K562 (cell line): Measurements from ENCODE around the gene CSF1. TPM values are rescaled to one million over a fixed set of nuclear protein-coding genes. Genes with fewer than 3 reads are reported as not detected.

Experiments
- BACH1 ChIP-seq: fragments of 200-800 bp; sonication (Bioruptor generic); IDR thresholded peaks from 2 replicates; pipeline ENCODE4 v1.6.1; 2016; ENCODE audit warnings: missing genetic modification characterization, missing compliant biosample characterization
- CREB1 ChIP-seq, 2 experiments: sonication (generic) in 1 of 2; formaldehyde crosslinking in 1 of 2; IDR thresholded peaks; 2 replicates each; pipeline versions ENCODE4 v1.6.1 to v1.8.0; 2012 to 2022; ENCODE audit warnings: inconsistent platforms in 1 of 2, mild to moderate bottlenecking in 1 of 2, missing genetic modification reagents in 1 of 2, moderate library complexity in 1 of 2
- CTBP1 ChIP-seq: fragments of 450-650 bp; IDR thresholded peaks from 2 replicates; pipeline ENCODE4 v1.6.1; 2016; ENCODE audit warnings: borderline replicate concordance
- FOS ChIP-seq: IDR thresholded peaks from 3 replicates; pipeline ENCODE4 v1.6.1; 2011; ENCODE audit not compliant: insufficient read length; ENCODE audit errors: extremely low read depth
- HDAC1 ChIP-seq, 2 experiments: fragments of 450-650 bp; IDR thresholded peaks; 2 replicates each; pipeline ENCODE4 v1.6.1; 2016 to 2017; ENCODE audit warnings: inconsistent platforms in 1 of 2, mild to moderate bottlenecking in 1 of 2, moderate library complexity in 1 of 2
- NFE2 ChIP-seq: IDR thresholded peaks from 2 replicates; pipeline ENCODE4 v1.6.1; 2014; ENCODE audit warnings: antibody characterized with exemption, low read depth
- SMARCB1 ChIP-seq: IDR thresholded peaks from 2 replicates; pipeline ENCODE4 v1.6.1; 2011; ENCODE audit warnings: improper control_type of control experiment, low read depth; ENCODE audit not compliant: insufficient read length
- SMARCC2 ChIP-seq: fragments of 450-650 bp; IDR thresholded peaks from 2 replicates; pipeline ENCODE4 v1.6.1; 2017; ENCODE audit warnings: antibody characterized with exemption, moderate library complexity, mild to moderate bottlenecking, low read depth
- SNIP1 ChIP-seq: fragments of 450-650 bp; IDR thresholded peaks from 2 replicates; pipeline ENCODE4 v1.7.1; 2017; ENCODE audit warnings: low read depth, mild to moderate bottlenecking
- TOE1 ChIP-seq, 2 experiments: fragments of 450-650 bp in 1 of 2; sonication (generic) in 1 of 2; formaldehyde crosslinking in 1 of 2; IDR thresholded peaks; 2 replicates each; pipeline versions ENCODE4 v1.7.1 to v1.8.0; 2016 to 2022; ENCODE audit warnings: borderline replicate concordance in 2 of 2, mild to moderate bottlenecking in 2 of 2, antibody characterized with exemption in 1 of 2, inconsistent platforms in 1 of 2, low read depth in 1 of 2, missing genetic modification reagents in 1 of 2, moderate library complexity in 1 of 2
- TSC22D4 ChIP-seq: fragments of 450-650 bp; IDR thresholded peaks from 2 replicates; pipeline ENCODE4 v1.6.1; 2016; ENCODE audit warnings: missing genetic modification characterization, missing biosample characterization, control low read depth
- ZBTB12 ChIP-seq: fragments of 250-450 bp; sonication (Bioruptor Pico); IDR thresholded peaks from 2 replicates; pipeline ENCODE4 v1.4.0; 2020
- ZFX ChIP-seq: sonication (generic); formaldehyde crosslinking; IDR thresholded peaks from 2 replicates; pipeline ENCODE4 v1.8.0; 2022; ENCODE audit warnings: mild to moderate bottlenecking, missing genetic modification reagents, moderate library complexity
- ZNF592 ChIP-seq: fragments of 450-650 bp; IDR thresholded peaks from 2 replicates; pipeline ENCODE4 v1.6.1; 2017; ENCODE audit warnings: antibody characterized with exemption, mild to moderate bottlenecking
- polyA plus RNA-seq, 8 experiments: library from polyadenylated mRNA; depleted of rRNA in 4 of 8; stranded (reverse) in 5 of 8; unstranded in 3 of 8; fragments of >200 nt; fragmentation: Nextera tagmentation in 2 of 8; fragmentation: Illumina TruSeq in 1 of 8; extraction: Ambion mirVana in 2 of 8; extraction: Trizol in 1 of 8; gene quantifications; 2 replicates each; pipeline versions ENCODE4 v1.2.1 to v1.2.3, GENCODE V29; 2011 to 2014; ENCODE audit warnings: inconsistent platforms in 1 of 8, missing spikeins in 1 of 8
- total RNA-seq, 7 experiments: library from RNA; depleted of rRNA in 6 of 7; stranded (reverse); fragments of >200 nt in 6 of 7; fragmentation: Illumina TruSeq in 2 of 7; extraction: Trizol in 2 of 7; gene quantifications; 2 replicates each; pipeline versions ENCODE4 v1.2.1 to v1.2.3, GENCODE V29; 2011 to 2021; ENCODE audit warnings: low replicate concordance in 1 of 7
- TF ChIP-seq, protein P1 (sequence below): fragments of 250-450 bp; sonication (Bioruptor Pico); IDR thresholded peaks from 2 replicates; pipeline ENCODE4 v1.5.1; 2021; ENCODE audit warnings: mild to moderate bottlenecking
- TF ChIP-seq, protein P2 (sequence below): fragments of 450-650 bp; formaldehyde crosslinking; IDR thresholded peaks from 2 replicates; pipeline ENCODE4 v1.4.0; 2022; ENCODE audit warnings: missing genetic modification characterization
- TF ChIP-seq, protein P3 (sequence below): fragments of 450-650 bp; formaldehyde crosslinking; IDR thresholded peaks from 2 replicates; pipeline ENCODE4 v1.4.0; 2022; ENCODE audit warnings: mild to moderate bottlenecking, moderate library complexity

Gene CSF1
- total and polyA plus RNA-seq, 9 of the 15 experiments (the other 6 are each of a cell fraction or from before 2014, with no cell fraction given) = 0.18 to 11.8 (median 2.8) TPM

- TF ChIP-seq SMARCC2 (no peak), CREB1 (IDR thresholded peaks at IDR 0.05) (peak; percentile 32; the same call in 1 of the 2 replicates), CREB1 (CRISPR knock-in tag; IDR thresholded peaks at IDR 0.05) (peak; percentile 79), ZBTB12 (CRISPR knock-in tag) (no peak), CTBP1 (peak; percentile 43; the same call in 1 of the 2 replicates), ZNF592 (peak; percentile 87; the same call in 1 of the 2 replicates), SMARCB1 (no peak), HDAC1 (IDR thresholded peaks at IDR 0.05) (0 out of 4 replicates have a peak, but pooled peaks of 1 of the 2 experiments have one; percentile 36), TOE1 (IDR thresholded peaks at IDR 0.05; ENCODE audit: borderline replicate concordance) (peak; percentile 94), TOE1 (CRISPR knock-in tag; IDR thresholded peaks at IDR 0.05; ENCODE audit: borderline replicate concordance, low read depth) (no peak), ZFX (CRISPR knock-in tag) (0 out of 2 replicates have a peak, but pooled peaks have one; percentile 31), TSC22D4 (no peak), SNIP1 (no peak), NFE2 (peak; percentile 58), FOS (peak; percentile 10), BACH1 (peak; percentile 75)
- TF ChIP-seq, protein P1, sequence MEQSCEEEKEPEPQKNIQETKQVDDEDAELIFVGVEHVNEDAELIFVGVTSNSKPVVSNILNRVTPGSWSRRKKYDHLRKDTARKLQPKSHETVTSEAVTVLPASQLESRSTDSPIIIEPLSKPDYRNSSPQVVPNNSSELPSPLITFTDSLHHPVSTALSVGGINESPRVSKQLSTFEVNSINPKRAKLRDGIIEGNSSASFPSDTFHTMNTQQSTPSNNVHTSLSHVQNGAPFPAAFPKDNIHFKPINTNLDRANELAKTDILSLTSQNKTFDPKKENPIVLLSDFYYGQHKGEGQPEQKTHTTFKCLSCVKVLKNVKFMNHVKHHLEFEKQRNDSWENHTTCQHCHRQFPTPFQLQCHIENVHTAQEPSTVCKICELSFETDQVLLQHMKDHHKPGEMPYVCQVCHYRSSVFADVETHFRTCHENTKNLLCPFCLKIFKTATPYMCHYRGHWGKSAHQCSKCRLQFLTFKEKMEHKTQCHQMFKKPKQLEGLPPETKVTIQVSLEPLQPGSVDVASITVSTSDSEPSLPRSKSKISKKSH (CRISPR knock-in tag) = no peak
- TF ChIP-seq, protein P2, sequence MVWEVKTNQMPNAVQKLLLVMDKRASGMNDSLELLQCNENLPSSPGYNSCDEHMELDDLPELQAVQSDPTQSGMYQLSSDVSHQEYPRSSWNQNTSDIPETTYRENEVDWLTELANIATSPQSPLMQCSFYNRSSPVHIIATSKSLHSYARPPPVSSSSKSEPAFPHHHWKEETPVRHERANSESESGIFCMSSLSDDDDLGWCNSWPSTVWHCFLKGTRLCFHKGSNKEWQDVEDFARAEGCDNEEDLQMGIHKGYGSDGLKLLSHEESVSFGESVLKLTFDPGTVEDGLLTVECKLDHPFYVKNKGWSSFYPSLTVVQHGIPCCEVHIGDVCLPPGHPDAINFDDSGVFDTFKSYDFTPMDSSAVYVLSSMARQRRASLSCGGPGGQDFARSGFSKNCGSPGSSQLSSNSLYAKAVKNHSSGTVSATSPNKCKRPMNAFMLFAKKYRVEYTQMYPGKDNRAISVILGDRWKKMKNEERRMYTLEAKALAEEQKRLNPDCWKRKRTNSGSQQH (CRISPR knock-in tag) = no peak
- TF ChIP-seq, protein P3, sequence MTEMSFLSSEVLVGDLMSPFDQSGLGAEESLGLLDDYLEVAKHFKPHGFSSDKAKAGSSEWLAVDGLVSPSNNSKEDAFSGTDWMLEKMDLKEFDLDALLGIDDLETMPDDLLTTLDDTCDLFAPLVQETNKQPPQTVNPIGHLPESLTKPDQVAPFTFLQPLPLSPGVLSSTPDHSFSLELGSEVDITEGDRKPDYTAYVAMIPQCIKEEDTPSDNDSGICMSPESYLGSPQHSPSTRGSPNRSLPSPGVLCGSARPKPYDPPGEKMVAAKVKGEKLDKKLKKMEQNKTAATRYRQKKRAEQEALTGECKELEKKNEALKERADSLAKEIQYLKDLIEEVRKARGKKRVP (CRISPR knock-in tag) = 0 out of 2 replicates have a peak, but pooled peaks have one; percentile 50
These were observed 9.0 kb upstream of the CSF1 start (continued) for GRCh38 chr1:109901524-109902145.
